ENCODE results near the gene RPS27L.
A peak's percentile ranks its signal among the peaks of the same experiment; 100 is the strongest.

Gene RPS27L

GRCh38 chr15:63157118-63157843 lies at the start of gene RPS27L:
RPS27L (minus strand) TSS chr15:63157477; CDS start chr15:63157405, 72 bp downstream.
- peak; percentile 88 to 89 for DNase-seq

GRCh38 chr15:63206079-63206478 lies 48.8 kb upstream of the RPS27L start:
- DNase-seq: no peak

GRCh38 chr15:63203451-63204090 lies 46.3 kb upstream of the RPS27L start:
- peak; percentile 23 to 44 for DNase-seq

- DNase-seq: no peak
Measured at GRCh38 chr15:63202861-63203260, 45.6 kb upstream of the RPS27L start.

- DNase-seq: no peak
Measured at GRCh38 chr15:63200464-63201249, 43.4 kb upstream of the RPS27L start.

- no peak for DNase-seq
Measured at GRCh38 chr15:63198371-63199250, 41.3 kb upstream of the RPS27L start.

- no peak for DNase-seq
Measured at GRCh38 chr15:63197626-63198025, 40.3 kb upstream of the RPS27L start.

- no peak for DNase-seq
Measured at GRCh38 chr15:63196842-63197241, 39.6 kb upstream of the RPS27L start.

- no peak for DNase-seq
Measured at GRCh38 chr15:63195569-63196015, 38.3 kb upstream of the RPS27L start.

- no peak for DNase-seq
Measured at GRCh38 chr15:63194880-63195568, 37.7 kb upstream of the RPS27L start.

GRCh38 chr15:63194302-63194701 lies 37.0 kb upstream of the RPS27L start:
- DNase-seq: no peak

- peak; percentile 34 to 43 for DNase-seq
Measured at GRCh38 chr15:63192619-63193206, 35.4 kb upstream of the RPS27L start.

GRCh38 chr15:63191895-63192618 lies 34.8 kb upstream of the RPS27L start:
- DNase-seq: peak; percentile 26 to 55

GRCh38 chr15:63190769-63191649 lies 33.7 kb upstream of the RPS27L start:
- DNase-seq: no peak

- no peak for DNase-seq
Measured at GRCh38 chr15:63189941-63190768, 32.9 kb upstream of the RPS27L start.

GRCh38 chr15:63188926-63189871 lies 31.9 kb upstream of the RPS27L start, which contains the start of gene RAB8B:
RAB8B (plus strand) TSS chr15:63189606; CDS start chr15:63189625, 19 bp downstream.
- DNase-seq: peak; percentile 99 to 100

GRCh38 chr15:63188247-63188925 lies 31.1 kb upstream of the RPS27L start:
- peak; percentile 37 to 53 for DNase-seq

Data from stimulated activated CD4-positive, alpha-beta T cell treated with anti-CD3 and anti-CD28 coated beads, Interleukin-2, amount 100 ng/mL, for 24 hours (primary cell).